ENCODE measurements around the gene NPHS1. TPM values are rescaled to one million over a fixed set of nuclear protein-coding genes. Genes with fewer than 3 reads are reported as not detected.

The NPHS1 gene
- polyA plus RNA-seq, 1 donor from 2014 or later = 0.05 TPM

- no peaks in the 10 kb centered on the region for H3K9me3 ChIP-seq (ENCODE audit: low read length)
- H3K9me2 ChIP-seq (ENCODE audit: insufficient read depth, low read length) = no peaks in the 10 kb centered on the region
- H3F3A ChIP-seq (ENCODE audit: insufficient read depth, low read length, poor library complexity, severe bottlenecking) = no peaks in the 10 kb centered on the region
- peaks cover 38% of the 10 kb centered on the region for H3K27me3 ChIP-seq (ENCODE audit: insufficient read depth, low read depth, low read length)
- H2AFZ ChIP-seq (ENCODE audit: low read depth, low read length) = no peak overlapping the region
- H4K20me1 ChIP-seq (ENCODE audit: insufficient read depth) = no peaks in the 10 kb centered on the region
- no peak overlapping the region for H3K4me3 ChIP-seq (ENCODE audit: low read length)
- no peak overlapping the region for H3K4me2 ChIP-seq (ENCODE audit: low read length)
- TF ChIP-seq TAF1 (IDR thresholded peaks at IDR 0.05; ENCODE audit: low read depth) (no peak), EZH2 (IDR thresholded peaks at IDR 0.05; ENCODE audit: borderline replicate concordance, insufficient read depth, low read length, poor library complexity, severe bottlenecking) (no peak)
- H3K36me3 ChIP-seq (ENCODE audit: insufficient read depth, low read length) = no peaks in the 10 kb centered on the region
- no peaks in the 10 kb centered on the region for H3K79me2 ChIP-seq (replicated peaks; ENCODE audit: insufficient read depth, low read length)
- H3K9ac ChIP-seq (ENCODE audit: low read length) = no peak overlapping the region
- H3K27ac ChIP-seq (ENCODE audit: low read length) = no peak overlapping the region
These were observed 3.8 kb downstream of the NPHS1 start for GRCh38 chr19:35848486-35848885.

- Histone ChIP-seq H3K9ac (ENCODE audit: low read length) (no peak overlapping the region), H3K79me2 (replicated peaks; ENCODE audit: insufficient read depth, low read length) (no peaks in the 10 kb centered on the region), H3K27ac (ENCODE audit: low read length) (no peak overlapping the region), H3K4me3 (ENCODE audit: low read length) (no peak overlapping the region), H3K9me2 (ENCODE audit: insufficient read depth, low read length) (no peaks in the 10 kb centered on the region), H3K27me3 (ENCODE audit: insufficient read depth, low read depth, low read length) (peaks cover 44% of the 10 kb centered on the region), H4K20me1 (ENCODE audit: insufficient read depth) (no peaks in the 10 kb centered on the region), H3F3A (ENCODE audit: insufficient read depth, low read length, poor library complexity, severe bottlenecking) (no peaks in the 10 kb centered on the region), H3K36me3 (ENCODE audit: insufficient read depth, low read length) (no peaks in the 10 kb centered on the region), H3K4me2 (ENCODE audit: low read length) (no peak overlapping the region), H2AFZ (ENCODE audit: low read depth, low read length) (no peak overlapping the region), H3K9me3 (ENCODE audit: low read length) (no peaks in the 10 kb centered on the region)
- no peak for TF ChIP-seq REST (IDR thresholded peaks at IDR 0.05; ENCODE audit: borderline replicate concordance)
- no peak for TF ChIP-seq RAD21 (conservative IDR thresholded peaks at IDR 0.05)
- no peak for TF ChIP-seq POLR2AphosphoS5 (IDR thresholded peaks at IDR 0.05)
- TF ChIP-seq EZH2 (IDR thresholded peaks at IDR 0.05; ENCODE audit: borderline replicate concordance, insufficient read depth, low read length, poor library complexity, severe bottlenecking) = no peak
- no peak for TF ChIP-seq SMC3 (conservative IDR thresholded peaks at IDR 0.05; ENCODE audit: poor library complexity)
- TF ChIP-seq EP300 (conservative IDR thresholded peaks at IDR 0.05; ENCODE audit: poor library complexity, severe bottlenecking) = no peak
- no peak for TF ChIP-seq TAF1 (IDR thresholded peaks at IDR 0.05; ENCODE audit: low read depth)
- no peak for TF ChIP-seq MXI1 (conservative IDR thresholded peaks at IDR 0.05; ENCODE audit: poor library complexity, severe bottlenecking)
- no peak for TF ChIP-seq CTCF (IDR thresholded peaks at IDR 0.05; ENCODE audit: poor library complexity, severe bottlenecking)
These were observed 4.4 kb downstream of the NPHS1 start for GRCh38 chr19:35847911-35848310.

Measured in neural cell (in vitro differentiated cells).